WTC11 (cell line): ENCODE measurements around the gene WNT3. TPM values are rescaled to one million over a fixed set of nuclear protein-coding genes. Genes with fewer than 3 reads are reported as not detected.

ENCODE experiments used
- ATAC-seq: fragments of 200-7000 bp; cut with Tn5 transposase; 2 replicates; pipeline ENCODE4 v1.10.0; 2021; ENCODE audit warnings: mild to moderate bottlenecking, moderate library complexity
- CTCF ChIA-PET: fragments of 300-600 bp; sonication (Branson Sonifier 250); formaldehyde crosslinking; loops from one replicate; lab custom pipeline; 2021; ENCODE audit warnings: antibody characterized with exemption; lab: Charles Lee
- POLR2A ChIA-PET: fragments of 350-600 bp; sonication (Branson Sonifier 250); formaldehyde crosslinking; loops from one replicate; lab custom pipeline; 2021; ENCODE audit warnings: antibody characterized with exemption; lab: Charles Lee
- DNase-seq: peaks from one replicate; pipeline ENCODE4 v3.0.0; 2021; ENCODE audit warnings: low spot score
- H3K27ac Mint-ChIP-seq: 2 replicates; pipeline ENCODE4 v1.8.0; 2021; ENCODE audit warnings: mixed read lengths
- H3K27me3 Mint-ChIP-seq: 2 replicates; pipeline ENCODE4 v1.8.0; 2021; ENCODE audit warnings: low read depth, mild to moderate bottlenecking, moderate library complexity, mixed read lengths
- H3K36me3 Mint-ChIP-seq: 2 replicates; pipeline ENCODE4 v1.8.0; 2021; ENCODE audit warnings: mixed read lengths
- H3K4me1 Mint-ChIP-seq: 2 replicates; pipeline ENCODE4 v1.8.0; 2022; ENCODE audit warnings: mixed read lengths
- H3K4me3 Mint-ChIP-seq: 2 replicates; pipeline ENCODE4 v1.8.0; 2021; ENCODE audit warnings: mild to moderate bottlenecking, moderate library complexity, mixed read lengths
- H3K9me3 Mint-ChIP-seq: 2 replicates; pipeline ENCODE4 v1.8.0; 2021; ENCODE audit warnings: mixed read lengths
- ETV6 ChIP-seq: sonication (generic); formaldehyde crosslinking; IDR thresholded peaks from 2 replicates; pipeline ENCODE4 v1.8.1; 2022; ENCODE audit warnings: mild to moderate bottlenecking, missing genetic modification reagents
- FOXP1 ChIP-seq: sonication (generic); formaldehyde crosslinking; IDR thresholded peaks from 2 replicates; pipeline ENCODE4 v1.8.0; 2022; ENCODE audit warnings: missing genetic modification reagents, mild to moderate bottlenecking, moderate library complexity, borderline replicate concordance
- MXD4 ChIP-seq: fragments of 250-450 bp; sonication (Bioruptor Pico); IDR thresholded peaks from 2 replicates; pipeline ENCODE4 v1.8.0; 2021; ENCODE audit warnings: mild to moderate bottlenecking, moderate library complexity, borderline replicate concordance
- NR2C2 ChIP-seq: sonication (generic); formaldehyde crosslinking; IDR thresholded peaks from 2 replicates; pipeline ENCODE4 v1.8.0; 2022; ENCODE audit warnings: mild to moderate bottlenecking, missing genetic modification reagents
- PRRX2 ChIP-seq: fragments of 250-450 bp; sonication (Bioruptor Pico); IDR thresholded peaks from 2 replicates; pipeline ENCODE4 v1.8.0; 2021; ENCODE audit warnings: mild to moderate bottlenecking
- RORB ChIP-seq: fragments of 250-450 bp; sonication (Bioruptor Pico); IDR thresholded peaks from 2 replicates; pipeline ENCODE4 v1.9.0; 2021; ENCODE audit warnings: mild to moderate bottlenecking
- ZNF317 ChIP-seq: sonication (generic); formaldehyde crosslinking; IDR thresholded peaks from 2 replicates; pipeline ENCODE4 v1.8.1; 2023; ENCODE audit warnings: low read depth, mild to moderate bottlenecking, moderate library complexity, missing genetic modification reagents, borderline replicate concordance
- ZNF416 ChIP-seq: fragments of 250-450 bp; sonication (Bioruptor Pico); IDR thresholded peaks from 2 replicates; pipeline ENCODE4 v1.9.0; 2021; ENCODE audit warnings: mild to moderate bottlenecking, inconsistent platforms
- total RNA-seq: library from RNA; stranded (reverse); gene quantifications from 3 replicates; pipeline ENCODE4 v1.2.3, GENCODE V29; 2021
- TF ChIP-seq, protein P1 (sequence below): sonication (generic); formaldehyde crosslinking; IDR thresholded peaks from 2 replicates; pipeline ENCODE4 v1.8.1; 2023; ENCODE audit warnings: mild to moderate bottlenecking, missing genetic modification reagents, borderline replicate concordance
- TF ChIP-seq, protein P2 (sequence below): fragments of 250-450 bp; sonication (Bioruptor Pico); IDR thresholded peaks from 2 replicates; pipeline ENCODE4 v1.9.0; 2021; ENCODE audit warnings: mild to moderate bottlenecking, borderline replicate concordance
- TF ChIP-seq, protein P3 (sequence below): sonication (generic); formaldehyde crosslinking; IDR thresholded peaks from 2 replicates; pipeline ENCODE4 v1.8.1; 2023; ENCODE audit warnings: mild to moderate bottlenecking, missing genetic modification reagents
- TF ChIP-seq, protein P4 (sequence below): sonication (generic); formaldehyde crosslinking; IDR thresholded peaks from 2 replicates; pipeline ENCODE4 v1.8.1; 2023; ENCODE audit warnings: mild to moderate bottlenecking, missing genetic modification reagents
- TF ChIP-seq, protein P5 (sequence below): sonication (generic); formaldehyde crosslinking; IDR thresholded peaks from 2 replicates; pipeline ENCODE4 v1.8.0; 2022; ENCODE audit warnings: missing genetic modification reagents
- TF ChIP-seq, protein P6 (sequence below): fragments of 250-450 bp; sonication (Bioruptor Pico); IDR thresholded peaks from 2 replicates; pipeline ENCODE4 v1.8.0; 2021; ENCODE audit warnings: mild to moderate bottlenecking
- TF ChIP-seq, protein P7 (sequence below): sonication (generic); formaldehyde crosslinking; IDR thresholded peaks from 2 replicates; pipeline ENCODE4 v1.8.0; 2022; ENCODE audit warnings: mild to moderate bottlenecking, missing genetic modification reagents
- TF ChIP-seq, protein P8 (sequence below): sonication (generic); formaldehyde crosslinking; IDR thresholded peaks from 2 replicates; pipeline ENCODE4 v1.8.0; 2022; ENCODE audit warnings: mild to moderate bottlenecking, missing genetic modification reagents

Gene WNT3
- total RNA-seq, 1 experiment from 2014 or later = 14.1 TPM

DNA sequence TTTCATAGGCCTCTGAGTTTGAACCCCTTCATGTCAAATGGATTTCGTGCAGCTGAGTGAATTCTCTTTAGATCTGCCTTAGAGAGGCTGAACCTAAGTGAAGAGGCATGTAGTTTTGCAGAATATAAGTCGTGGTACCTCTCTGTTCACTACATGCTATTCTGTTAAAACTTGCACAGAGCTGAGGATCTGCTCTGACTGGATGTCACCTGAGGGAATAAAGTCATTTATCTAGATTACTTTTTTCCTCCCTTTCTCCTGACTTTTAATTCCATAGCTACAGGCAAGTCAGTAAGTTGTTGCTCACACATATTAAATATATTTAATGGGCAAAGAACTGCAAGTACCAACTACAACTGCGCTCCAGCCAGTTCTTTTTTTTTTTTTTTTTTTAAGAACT lies 64.7 kb downstream of the WNT3 start (continued):
- TF ChIP-seq, protein P1, sequence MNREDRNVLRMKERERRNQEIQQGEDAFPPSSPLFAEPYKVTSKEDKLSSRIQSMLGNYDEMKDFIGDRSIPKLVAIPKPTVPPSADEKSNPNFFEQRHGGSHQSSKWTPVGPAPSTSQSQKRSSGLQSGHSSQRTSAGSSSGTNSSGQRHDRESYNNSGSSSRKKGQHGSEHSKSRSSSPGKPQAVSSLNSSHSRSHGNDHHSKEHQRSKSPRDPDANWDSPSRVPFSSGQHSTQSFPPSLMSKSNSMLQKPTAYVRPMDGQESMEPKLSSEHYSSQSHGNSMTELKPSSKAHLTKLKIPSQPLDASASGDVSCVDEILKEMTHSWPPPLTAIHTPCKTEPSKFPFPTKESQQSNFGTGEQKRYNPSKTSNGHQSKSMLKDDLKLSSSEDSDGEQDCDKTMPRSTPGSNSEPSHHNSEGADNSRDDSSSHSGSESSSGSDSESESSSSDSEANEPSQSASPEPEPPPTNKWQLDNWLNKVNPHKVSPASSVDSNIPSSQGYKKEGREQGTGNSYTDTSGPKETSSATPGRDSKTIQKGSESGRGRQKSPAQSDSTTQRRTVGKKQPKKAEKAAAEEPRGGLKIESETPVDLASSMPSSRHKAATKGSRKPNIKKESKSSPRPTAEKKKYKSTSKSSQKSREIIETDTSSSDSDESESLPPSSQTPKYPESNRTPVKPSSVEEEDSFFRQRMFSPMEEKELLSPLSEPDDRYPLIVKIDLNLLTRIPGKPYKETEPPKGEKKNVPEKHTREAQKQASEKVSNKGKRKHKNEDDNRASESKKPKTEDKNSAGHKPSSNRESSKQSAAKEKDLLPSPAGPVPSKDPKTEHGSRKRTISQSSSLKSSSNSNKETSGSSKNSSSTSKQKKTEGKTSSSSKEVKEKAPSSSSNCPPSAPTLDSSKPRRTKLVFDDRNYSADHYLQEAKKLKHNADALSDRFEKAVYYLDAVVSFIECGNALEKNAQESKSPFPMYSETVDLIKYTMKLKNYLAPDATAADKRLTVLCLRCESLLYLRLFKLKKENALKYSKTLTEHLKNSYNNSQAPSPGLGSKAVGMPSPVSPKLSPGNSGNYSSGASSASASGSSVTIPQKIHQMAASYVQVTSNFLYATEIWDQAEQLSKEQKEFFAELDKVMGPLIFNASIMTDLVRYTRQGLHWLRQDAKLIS (CRISPR knock-in tag) = no peak
- TF ChIP-seq, protein P2, sequence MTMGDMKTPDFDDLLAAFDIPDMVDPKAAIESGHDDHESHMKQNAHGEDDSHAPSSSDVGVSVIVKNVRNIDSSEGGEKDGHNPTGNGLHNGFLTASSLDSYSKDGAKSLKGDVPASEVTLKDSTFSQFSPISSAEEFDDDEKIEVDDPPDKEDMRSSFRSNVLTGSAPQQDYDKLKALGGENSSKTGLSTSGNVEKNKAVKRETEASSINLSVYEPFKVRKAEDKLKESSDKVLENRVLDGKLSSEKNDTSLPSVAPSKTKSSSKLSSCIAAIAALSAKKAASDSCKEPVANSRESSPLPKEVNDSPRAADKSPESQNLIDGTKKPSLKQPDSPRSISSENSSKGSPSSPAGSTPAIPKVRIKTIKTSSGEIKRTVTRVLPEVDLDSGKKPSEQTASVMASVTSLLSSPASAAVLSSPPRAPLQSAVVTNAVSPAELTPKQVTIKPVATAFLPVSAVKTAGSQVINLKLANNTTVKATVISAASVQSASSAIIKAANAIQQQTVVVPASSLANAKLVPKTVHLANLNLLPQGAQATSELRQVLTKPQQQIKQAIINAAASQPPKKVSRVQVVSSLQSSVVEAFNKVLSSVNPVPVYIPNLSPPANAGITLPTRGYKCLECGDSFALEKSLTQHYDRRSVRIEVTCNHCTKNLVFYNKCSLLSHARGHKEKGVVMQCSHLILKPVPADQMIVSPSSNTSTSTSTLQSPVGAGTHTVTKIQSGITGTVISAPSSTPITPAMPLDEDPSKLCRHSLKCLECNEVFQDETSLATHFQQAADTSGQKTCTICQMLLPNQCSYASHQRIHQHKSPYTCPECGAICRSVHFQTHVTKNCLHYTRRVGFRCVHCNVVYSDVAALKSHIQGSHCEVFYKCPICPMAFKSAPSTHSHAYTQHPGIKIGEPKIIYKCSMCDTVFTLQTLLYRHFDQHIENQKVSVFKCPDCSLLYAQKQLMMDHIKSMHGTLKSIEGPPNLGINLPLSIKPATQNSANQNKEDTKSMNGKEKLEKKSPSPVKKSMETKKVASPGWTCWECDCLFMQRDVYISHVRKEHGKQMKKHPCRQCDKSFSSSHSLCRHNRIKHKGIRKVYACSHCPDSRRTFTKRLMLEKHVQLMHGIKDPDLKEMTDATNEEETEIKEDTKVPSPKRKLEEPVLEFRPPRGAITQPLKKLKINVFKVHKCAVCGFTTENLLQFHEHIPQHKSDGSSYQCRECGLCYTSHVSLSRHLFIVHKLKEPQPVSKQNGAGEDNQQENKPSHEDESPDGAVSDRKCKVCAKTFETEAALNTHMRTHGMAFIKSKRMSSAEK (CRISPR knock-in tag) = no peak
- TF ChIP-seq FOXP1 (no peak), RORB (no peak), NR2C2 (no peak)
- TF ChIP-seq, all 79 proteins: peak for 0

DNA sequence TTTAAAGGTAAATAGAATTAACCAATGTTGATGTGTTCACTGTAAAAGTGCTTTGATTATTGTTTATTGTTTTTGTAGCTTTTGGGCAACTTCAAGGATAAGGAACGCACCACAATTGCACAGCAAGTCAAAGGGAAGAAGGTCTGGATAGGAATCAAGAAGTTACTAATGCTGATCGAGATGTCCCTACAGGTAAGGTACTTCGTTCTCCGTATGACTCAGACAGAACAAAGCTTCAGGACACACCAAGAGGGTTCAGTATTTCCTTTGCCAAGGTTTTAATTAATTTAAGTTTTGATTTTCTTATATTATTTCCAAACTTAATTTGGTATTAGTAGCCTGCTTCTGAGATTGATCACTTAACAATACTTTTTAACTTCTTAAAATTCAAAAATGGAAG lies 67.1 kb downstream of the WNT3 start:
- no peak for ATAC-seq
- H3K9me3 Mint-ChIP-seq = no peaks in the 10 kb centered on the region
- H3K4me3 Mint-ChIP-seq = no peak overlapping the region
- 0 out of 2 replicates have a peak, but pooled peaks cover 2% of the 10 kb centered on the region for H3K36me3 Mint-ChIP-seq
- H3K4me1 Mint-ChIP-seq = no peaks in the 10 kb centered on the region
- POLR2A ChIA-PET = no interaction called here
- no peak for TF ChIP-seq PRRX2
- TF ChIP-seq, protein P3, sequence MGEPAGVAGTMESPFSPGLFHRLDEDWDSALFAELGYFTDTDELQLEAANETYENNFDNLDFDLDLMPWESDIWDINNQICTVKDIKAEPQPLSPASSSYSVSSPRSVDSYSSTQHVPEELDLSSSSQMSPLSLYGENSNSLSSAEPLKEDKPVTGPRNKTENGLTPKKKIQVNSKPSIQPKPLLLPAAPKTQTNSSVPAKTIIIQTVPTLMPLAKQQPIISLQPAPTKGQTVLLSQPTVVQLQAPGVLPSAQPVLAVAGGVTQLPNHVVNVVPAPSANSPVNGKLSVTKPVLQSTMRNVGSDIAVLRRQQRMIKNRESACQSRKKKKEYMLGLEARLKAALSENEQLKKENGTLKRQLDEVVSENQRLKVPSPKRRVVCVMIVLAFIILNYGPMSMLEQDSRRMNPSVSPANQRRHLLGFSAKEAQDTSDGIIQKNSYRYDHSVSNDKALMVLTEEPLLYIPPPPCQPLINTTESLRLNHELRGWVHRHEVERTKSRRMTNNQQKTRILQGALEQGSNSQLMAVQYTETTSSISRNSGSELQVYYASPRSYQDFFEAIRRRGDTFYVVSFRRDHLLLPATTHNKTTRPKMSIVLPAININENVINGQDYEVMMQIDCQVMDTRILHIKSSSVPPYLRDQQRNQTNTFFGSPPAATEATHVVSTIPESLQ (CRISPR knock-in tag) = no peak
- TF ChIP-seq, all 79 proteins: peak for 0
- no peaks in the 10 kb centered on the region for H3K27me3 Mint-ChIP-seq
- CTCF ChIA-PET = interaction anchor here (1.1 kb wide), 1 partner anchor 10 kb away, joined by 3 read pairs; no protein-coding TSS in a partner anchor
- H3K27ac Mint-ChIP-seq = no peak overlapping the region
- DNase-seq = no peak

DNA sequence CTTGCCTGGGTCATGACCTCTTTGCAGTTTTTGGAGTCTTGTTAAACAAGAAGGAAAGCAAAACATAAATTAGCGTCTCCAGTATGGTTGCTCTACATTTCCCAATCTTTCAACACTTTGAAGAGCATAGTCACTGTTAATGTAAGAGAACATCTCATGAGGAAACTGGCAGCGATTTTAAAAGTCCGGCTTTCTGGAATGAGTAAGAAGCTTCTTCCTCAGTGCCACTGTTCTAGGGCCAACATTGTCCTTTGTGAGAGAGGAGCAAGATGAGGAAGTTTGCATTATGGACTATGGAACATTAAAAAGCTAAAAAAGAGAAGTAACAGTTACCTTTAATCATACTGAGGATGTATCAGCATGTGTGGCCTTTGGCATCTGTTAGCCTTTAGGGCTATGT lies 73.1 kb downstream of the WNT3 start:
- POLR2A ChIA-PET = no interaction called here
- Mint-ChIP-seq H3K4me1 (peaks cover 10% of the 10 kb centered on the region; the same call in 1 of the 2 replicates), H3K36me3 (no peaks in the 10 kb centered on the region), H3K4me3 (no peak overlapping the region), H3K27ac (no peak overlapping the region), H3K9me3 (no peaks in the 10 kb centered on the region), H3K27me3 (no peaks in the 10 kb centered on the region)
- CTCF ChIA-PET = no interaction called here
- DNase-seq (no peak), ATAC-seq (no peak)
- TF ChIP-seq, protein P4, sequence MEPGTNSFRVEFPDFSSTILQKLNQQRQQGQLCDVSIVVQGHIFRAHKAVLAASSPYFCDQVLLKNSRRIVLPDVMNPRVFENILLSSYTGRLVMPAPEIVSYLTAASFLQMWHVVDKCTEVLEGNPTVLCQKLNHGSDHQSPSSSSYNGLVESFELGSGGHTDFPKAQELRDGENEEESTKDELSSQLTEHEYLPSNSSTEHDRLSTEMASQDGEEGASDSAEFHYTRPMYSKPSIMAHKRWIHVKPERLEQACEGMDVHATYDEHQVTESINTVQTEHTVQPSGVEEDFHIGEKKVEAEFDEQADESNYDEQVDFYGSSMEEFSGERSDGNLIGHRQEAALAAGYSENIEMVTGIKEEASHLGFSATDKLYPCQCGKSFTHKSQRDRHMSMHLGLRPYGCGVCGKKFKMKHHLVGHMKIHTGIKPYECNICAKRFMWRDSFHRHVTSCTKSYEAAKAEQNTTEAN (CRISPR knock-in tag) = no peak
- TF ChIP-seq MXD4 (CRISPR knock-in tag) (no peak), ZNF416 (no peak), ETV6 (CRISPR knock-in tag) (no peak), ZNF317 (CRISPR knock-in tag) (no peak)
- TF ChIP-seq, protein P5, sequence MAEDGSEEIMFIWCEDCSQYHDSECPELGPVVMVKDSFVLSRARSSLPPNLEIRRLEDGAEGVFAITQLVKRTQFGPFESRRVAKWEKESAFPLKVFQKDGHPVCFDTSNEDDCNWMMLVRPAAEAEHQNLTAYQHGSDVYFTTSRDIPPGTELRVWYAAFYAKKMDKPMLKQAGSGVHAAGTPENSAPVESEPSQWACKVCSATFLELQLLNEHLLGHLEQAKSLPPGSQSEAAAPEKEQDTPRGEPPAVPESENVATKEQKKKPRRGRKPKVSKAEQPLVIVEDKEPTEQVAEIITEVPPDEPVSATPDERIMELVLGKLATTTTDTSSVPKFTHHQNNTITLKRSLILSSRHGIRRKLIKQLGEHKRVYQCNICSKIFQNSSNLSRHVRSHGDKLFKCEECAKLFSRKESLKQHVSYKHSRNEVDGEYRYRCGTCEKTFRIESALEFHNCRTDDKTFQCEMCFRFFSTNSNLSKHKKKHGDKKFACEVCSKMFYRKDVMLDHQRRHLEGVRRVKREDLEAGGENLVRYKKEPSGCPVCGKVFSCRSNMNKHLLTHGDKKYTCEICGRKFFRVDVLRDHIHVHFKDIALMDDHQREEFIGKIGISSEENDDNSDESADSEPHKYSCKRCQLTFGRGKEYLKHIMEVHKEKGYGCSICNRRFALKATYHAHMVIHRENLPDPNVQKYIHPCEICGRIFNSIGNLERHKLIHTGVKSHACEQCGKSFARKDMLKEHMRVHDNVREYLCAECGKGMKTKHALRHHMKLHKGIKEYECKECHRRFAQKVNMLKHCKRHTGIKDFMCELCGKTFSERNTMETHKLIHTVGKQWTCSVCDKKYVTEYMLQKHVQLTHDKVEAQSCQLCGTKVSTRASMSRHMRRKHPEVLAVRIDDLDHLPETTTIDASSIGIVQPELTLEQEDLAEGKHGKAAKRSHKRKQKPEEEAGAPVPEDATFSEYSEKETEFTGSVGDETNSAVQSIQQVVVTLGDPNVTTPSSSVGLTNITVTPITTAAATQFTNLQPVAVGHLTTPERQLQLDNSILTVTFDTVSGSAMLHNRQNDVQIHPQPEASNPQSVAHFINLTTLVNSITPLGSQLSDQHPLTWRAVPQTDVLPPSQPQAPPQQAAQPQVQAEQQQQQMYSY = no peak
- TF ChIP-seq, protein P6, sequence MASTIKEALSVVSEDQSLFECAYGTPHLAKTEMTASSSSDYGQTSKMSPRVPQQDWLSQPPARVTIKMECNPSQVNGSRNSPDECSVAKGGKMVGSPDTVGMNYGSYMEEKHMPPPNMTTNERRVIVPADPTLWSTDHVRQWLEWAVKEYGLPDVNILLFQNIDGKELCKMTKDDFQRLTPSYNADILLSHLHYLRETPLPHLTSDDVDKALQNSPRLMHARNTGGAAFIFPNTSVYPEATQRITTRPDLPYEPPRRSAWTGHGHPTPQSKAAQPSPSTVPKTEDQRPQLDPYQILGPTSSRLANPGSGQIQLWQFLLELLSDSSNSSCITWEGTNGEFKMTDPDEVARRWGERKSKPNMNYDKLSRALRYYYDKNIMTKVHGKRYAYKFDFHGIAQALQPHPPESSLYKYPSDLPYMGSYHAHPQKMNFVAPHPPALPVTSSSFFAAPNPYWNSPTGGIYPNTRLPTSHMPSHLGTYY (CRISPR knock-in tag) = no peak
- TF ChIP-seq, protein P7, sequence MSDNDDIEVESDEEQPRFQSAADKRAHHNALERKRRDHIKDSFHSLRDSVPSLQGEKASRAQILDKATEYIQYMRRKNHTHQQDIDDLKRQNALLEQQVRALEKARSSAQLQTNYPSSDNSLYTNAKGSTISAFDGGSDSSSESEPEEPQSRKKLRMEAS (CRISPR knock-in tag) = no peak
- TF ChIP-seq, protein P8, sequence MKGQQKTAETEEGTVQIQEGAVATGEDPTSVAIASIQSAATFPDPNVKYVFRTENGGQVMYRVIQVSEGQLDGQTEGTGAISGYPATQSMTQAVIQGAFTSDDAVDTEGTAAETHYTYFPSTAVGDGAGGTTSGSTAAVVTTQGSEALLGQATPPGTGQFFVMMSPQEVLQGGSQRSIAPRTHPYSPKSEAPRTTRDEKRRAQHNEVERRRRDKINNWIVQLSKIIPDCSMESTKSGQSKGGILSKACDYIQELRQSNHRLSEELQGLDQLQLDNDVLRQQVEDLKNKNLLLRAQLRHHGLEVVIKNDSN (CRISPR knock-in tag) = no peak
